Measurements from ENCODE around the gene FXR1. TPM values are rescaled to one million over a fixed set of nuclear protein-coding genes. Genes with fewer than 3 reads are reported as not detected.

The FXR1 gene
- total and polyA plus RNA-seq, 2 of the 13 experiments (the other 11 are each of a cell fraction or from before 2014, with no cell fraction given), result 104 to 132 TPM

- no peak; the same call in 1 of the 2 replicates for TF ChIP-seq ZBTB8A (CRISPR knock-in tag; IDR thresholded peaks at IDR 0.05; ENCODE audit: borderline replicate concordance, low read depth)
- TF ChIP-seq EZH2 (conservative IDR thresholded peaks at IDR 0.05; ENCODE audit: low read depth, low read length), result no peak
- no peak; the same call in 1 of the 2 replicates for TF ChIP-seq ZNF431 (CRISPR knock-in tag; IDR thresholded peaks at IDR 0.05; ENCODE audit: borderline replicate concordance, low read depth)
- no peak for TF ChIP-seq JUN (CRISPR knock-in tag; IDR thresholded peaks at IDR 0.05)
- peak; percentile 90; the same call in 1 of the 2 replicates for TF ChIP-seq ZNF567 (CRISPR knock-in tag; IDR thresholded peaks at IDR 0.05; ENCODE audit: borderline replicate concordance)
- no peak for TF ChIP-seq ZFP41 (CRISPR knock-in tag; IDR thresholded peaks at IDR 0.05; ENCODE audit: borderline replicate concordance)
- peak; percentile 53; the same call in 1 of the 2 replicates for TF ChIP-seq ZMYM2 (CRISPR knock-in tag; IDR thresholded peaks at IDR 0.05)
- TF ChIP-seq ZNF138 (CRISPR knock-in tag; IDR thresholded peaks at IDR 0.05; ENCODE audit: low read depth), result no peak
- peak; percentile 93 for TF ChIP-seq ZFP91 (CRISPR knock-in tag; IDR thresholded peaks at IDR 0.05; ENCODE audit: borderline replicate concordance)
- peak; percentile 89; the same call in 1 of the 2 replicates for TF ChIP-seq HMGXB3 (CRISPR knock-in tag; IDR thresholded peaks at IDR 0.05; ENCODE audit: borderline replicate concordance)
- TF ChIP-seq ATF3 (CRISPR knock-in tag; IDR thresholded peaks at IDR 0.05), result no peak
- no peak for TF ChIP-seq CENPT (CRISPR knock-in tag; IDR thresholded peaks at IDR 0.05; ENCODE audit: low read depth)
- no peak for TF ChIP-seq GLMP (CRISPR knock-in tag; IDR thresholded peaks at IDR 0.05; ENCODE audit: borderline replicate concordance)
- TF ChIP-seq TFAP4 (IDR thresholded peaks at IDR 0.05; ENCODE audit: borderline replicate concordance, low read depth), result peak; percentile 55
These were observed 77.1 kb downstream of the FXR1 start, which contains the start of gene DNAJC19 (continued) for GRCh38 chr3:180989291-180990163.
